GM12865 (cell line): ENCODE results near the gene MS4A10.
A peak's percentile ranks its signal among the peaks of the same experiment; 100 is the strongest.
"Not testable (repeated sequence)": the region's sequence is repeated elsewhere in the genome, so short reads cannot be mapped to it uniquely, and the experiment has no call there.

Experiments used
- DNase-seq: peaks from one replicate; pipeline ENCODE4 v3.0.0; 2010; ENCODE audit warnings: low read depth
- H3K4me3 ChIP-seq: 2 replicates; pipeline ENCODE4 v1.5.1; 2011; ENCODE audit warnings: mild to moderate bottlenecking, low read depth, low read length, control low read depth
- TF ChIP-seq, protein P1 (sequence below): IDR thresholded peaks from 2 replicates; pipeline ENCODE4 v1.5.1; 2011; ENCODE audit warnings: low read length, control low read depth, low read depth, inconsistent platforms; ENCODE audit not compliant: insufficient read depth; ENCODE audit errors: missing control alignments

Gene MS4A10

DNA sequence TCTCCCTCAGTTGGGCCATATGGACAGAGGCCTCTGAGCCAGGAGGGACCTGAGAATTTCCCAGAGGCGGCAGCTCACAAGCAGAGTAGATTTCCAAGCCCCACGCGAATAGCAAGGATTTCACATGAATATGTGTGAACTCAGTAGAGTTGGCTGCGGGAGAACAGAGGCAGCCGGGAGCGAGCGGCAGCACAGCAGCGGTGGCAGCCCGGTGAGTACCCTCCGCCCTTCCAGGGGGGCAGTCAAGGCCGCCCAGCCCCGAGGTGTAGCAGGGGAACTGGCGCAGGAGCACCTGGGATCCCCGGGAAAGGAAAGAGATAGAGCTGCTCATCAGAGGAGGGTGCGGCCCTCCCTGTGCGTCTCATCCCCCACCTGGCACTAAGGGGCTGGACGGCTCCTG lies 36.9 kb upstream of the MS4A10 start:
- no peak for DNase-seq
- TF ChIP-seq, protein P1, sequence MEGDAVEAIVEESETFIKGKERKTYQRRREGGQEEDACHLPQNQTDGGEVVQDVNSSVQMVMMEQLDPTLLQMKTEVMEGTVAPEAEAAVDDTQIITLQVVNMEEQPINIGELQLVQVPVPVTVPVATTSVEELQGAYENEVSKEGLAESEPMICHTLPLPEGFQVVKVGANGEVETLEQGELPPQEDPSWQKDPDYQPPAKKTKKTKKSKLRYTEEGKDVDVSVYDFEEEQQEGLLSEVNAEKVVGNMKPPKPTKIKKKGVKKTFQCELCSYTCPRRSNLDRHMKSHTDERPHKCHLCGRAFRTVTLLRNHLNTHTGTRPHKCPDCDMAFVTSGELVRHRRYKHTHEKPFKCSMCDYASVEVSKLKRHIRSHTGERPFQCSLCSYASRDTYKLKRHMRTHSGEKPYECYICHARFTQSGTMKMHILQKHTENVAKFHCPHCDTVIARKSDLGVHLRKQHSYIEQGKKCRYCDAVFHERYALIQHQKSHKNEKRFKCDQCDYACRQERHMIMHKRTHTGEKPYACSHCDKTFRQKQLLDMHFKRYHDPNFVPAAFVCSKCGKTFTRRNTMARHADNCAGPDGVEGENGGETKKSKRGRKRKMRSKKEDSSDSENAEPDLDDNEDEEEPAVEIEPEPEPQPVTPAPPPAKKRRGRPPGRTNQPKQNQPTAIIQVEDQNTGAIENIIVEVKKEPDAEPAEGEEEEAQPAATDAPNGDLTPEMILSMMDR = no peak
- no peak overlapping the region for H3K4me3 ChIP-seq

DNA sequence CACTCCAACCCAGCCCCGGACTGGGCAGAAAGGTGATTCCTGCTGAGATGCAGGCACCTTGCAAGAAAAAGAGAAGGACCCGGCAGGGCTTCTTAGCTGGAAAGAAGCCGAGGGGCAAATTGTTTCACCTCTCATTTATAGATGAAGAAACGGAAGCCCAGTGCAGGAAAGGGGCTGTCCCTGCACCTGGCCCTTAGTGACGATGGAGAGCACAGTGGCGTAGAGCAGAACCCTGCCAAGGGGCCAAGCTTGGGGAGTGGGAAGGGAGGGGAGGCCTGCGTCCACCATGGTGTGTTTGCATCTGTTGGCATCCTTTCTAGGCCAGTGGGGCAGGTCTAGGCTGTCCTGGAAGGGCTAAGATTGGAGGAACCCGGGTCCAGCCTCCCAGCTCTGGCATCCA lies 36.3 kb upstream of the MS4A10 start:
- TF ChIP-seq, protein P1 = no peak
- H3K4me3 ChIP-seq = no peak overlapping the region
- DNase-seq = no peak

DNA sequence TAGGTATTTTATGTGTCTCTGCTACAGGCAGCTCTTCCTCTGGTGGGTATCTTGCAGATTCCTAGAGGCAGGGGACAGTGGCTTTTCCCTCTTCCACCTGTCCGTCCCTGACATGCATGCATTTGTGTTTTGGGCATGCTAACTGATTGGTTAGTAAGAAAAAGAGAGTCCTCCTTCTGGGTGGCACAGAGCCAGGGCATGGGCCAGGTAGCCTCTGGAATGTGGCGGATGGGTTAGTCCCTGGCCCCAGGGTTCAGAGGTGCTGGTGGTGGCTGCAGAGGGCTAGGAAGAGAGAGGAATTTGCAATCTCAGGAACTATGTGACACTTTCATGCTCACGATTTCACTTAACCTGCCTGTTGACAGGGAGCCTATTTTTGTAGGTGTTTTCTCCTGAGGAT lies 34.2 kb upstream of the MS4A10 start:
- no peak for DNase-seq
- H3K4me3 ChIP-seq = no peak overlapping the region
- TF ChIP-seq, protein P1 = no peak

DNA sequence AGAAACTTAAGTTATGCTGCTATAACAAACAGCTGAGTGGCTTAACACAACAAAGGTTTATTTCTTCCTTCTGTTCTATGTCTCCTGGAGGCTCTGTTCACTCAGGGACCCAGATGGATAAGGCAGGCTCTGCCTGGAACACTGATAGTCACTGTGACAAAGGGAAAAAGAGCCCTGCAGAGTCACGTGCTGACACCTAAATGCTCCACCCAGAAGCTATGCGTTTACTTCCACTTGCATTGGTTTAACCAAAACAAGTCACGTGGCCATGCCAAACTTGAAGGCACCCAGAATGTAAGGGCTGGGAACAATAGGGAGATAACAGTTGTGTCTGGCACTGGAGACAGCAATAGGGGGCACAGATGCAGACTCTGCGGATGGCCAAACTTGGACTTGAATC lies 31.8 kb upstream of the MS4A10 start:
- TF ChIP-seq, protein P1 = no peak
- no peak for DNase-seq
- H3K4me3 ChIP-seq = no peak overlapping the region

DNA sequence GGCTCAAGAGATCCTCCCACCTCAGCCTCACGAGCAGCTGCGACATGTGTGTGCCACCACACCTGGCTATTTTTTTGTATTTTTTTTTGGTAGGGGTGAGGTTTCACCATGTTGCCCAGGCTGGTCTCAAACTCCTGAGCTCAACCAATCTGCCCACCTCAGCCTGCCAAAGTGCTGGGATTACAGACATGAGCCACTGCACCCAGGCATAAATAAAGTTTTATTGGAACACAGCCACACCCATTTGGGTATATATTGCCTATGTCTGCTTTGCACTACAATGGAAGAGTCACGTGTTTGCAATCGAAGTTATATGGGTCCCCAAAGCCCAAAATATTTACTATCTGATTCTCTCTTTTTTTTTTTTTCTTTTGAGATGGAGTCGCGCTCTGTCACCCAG lies 30.2 kb upstream of the MS4A10 start:
- DNase-seq = no peak
- no peak overlapping the region for H3K4me3 ChIP-seq
- TF ChIP-seq, protein P1 = no peak

DNA sequence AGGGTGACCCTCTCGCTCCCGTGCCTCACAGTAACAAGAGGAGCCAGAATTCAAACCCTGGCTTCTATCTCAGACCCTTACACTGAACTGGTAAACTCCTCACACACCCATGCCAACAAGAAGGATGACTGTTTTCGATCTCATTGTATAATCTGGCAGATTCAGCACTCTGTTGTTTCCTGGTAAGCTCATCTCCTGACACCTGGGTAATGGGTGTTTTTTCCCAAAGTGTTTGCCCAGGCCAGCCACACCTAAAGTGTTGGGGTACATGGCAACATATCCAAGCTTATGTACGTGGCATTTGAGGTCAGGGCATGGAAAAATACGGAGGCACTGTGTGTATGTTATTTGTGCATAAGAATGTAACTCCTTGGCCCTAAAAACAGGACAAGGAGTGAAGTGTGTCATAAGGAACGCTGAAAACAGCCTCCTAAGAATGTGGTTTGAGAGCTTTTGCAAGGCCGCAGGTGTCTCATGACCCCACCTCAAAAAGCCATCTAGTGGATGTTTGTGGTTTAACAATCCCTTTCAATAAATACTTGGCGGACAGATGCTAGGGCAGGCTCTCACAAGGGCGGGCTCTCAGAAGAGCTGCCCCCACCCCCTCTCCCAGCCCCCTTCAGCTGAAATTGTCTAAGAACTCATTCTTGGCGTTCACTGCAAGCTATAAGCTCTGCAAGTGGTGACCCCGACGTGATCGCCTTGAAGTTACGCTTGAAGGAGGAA lies 28.7 kb upstream of the MS4A10 start, which contains the start of gene MS4A15:
TSS of gene MS4A15 (plus strand) at position 561 of the 726 bp plus-strand sequence. CDS start 6,867 bp downstream, outside the sequence.
- DNase-seq = peak; percentile 75
- TF ChIP-seq, protein P1 = peak; percentile 45

DNA sequence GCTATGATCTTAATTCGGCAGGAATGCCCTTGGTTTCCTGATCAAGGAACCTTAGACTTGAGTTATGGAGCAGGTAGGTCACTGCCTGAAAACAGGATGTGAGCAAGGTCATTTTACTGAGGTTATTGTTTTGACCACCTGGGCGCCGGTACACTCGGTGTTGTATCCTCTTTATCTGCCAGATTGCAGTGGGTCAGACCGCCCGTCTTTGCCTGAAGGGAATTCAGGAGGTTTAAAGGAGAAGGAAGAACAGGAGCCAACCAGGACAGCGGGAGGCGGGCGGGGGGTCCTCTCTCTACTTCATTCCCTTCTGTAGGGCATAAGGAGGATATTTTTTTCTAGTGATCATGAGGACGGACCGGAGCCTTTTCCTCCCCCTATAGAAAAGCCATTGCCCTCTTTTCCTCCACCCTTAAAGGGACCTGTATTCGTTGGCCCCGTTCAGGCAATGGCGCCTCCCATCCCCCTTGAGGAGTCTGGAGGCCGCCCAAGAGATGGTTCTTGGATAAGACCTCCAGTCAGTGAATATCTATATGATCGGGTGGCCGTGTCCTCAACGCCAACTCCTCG lies 27.8 kb upstream of the MS4A10 start:
- TF ChIP-seq, protein P1 = no peak
- no peak overlapping the region for H3K4me3 ChIP-seq
- no peak for DNase-seq

More for the DNA sequence above, 28.7 kb upstream of the MS4A10 start, which contains the start of gene MS4A15:
- H3K4me3 ChIP-seq = no peak within 1 kb of the TSS

DNA sequence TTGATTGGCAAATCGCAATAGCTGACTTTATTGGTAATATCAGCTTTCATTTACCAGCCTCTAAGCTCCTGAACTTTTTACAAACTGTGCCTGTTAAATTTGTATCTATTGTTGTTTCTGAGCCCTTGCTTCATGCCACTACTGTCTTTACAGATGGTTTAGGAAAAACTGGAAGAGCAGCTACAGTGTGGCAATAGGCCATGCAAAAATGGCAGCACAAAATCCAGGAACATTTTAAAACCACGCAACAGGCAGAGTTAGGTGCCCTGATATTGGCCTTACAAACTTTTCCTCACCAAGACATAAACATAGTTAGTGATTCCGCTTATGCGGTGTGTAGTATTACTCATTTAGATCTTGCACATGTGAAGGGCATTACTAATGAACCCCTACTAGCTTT lies 26.5 kb upstream of the MS4A10 start:
- not testable (repeated sequence) for H3K4me3 ChIP-seq, DNase-seq

DNA sequence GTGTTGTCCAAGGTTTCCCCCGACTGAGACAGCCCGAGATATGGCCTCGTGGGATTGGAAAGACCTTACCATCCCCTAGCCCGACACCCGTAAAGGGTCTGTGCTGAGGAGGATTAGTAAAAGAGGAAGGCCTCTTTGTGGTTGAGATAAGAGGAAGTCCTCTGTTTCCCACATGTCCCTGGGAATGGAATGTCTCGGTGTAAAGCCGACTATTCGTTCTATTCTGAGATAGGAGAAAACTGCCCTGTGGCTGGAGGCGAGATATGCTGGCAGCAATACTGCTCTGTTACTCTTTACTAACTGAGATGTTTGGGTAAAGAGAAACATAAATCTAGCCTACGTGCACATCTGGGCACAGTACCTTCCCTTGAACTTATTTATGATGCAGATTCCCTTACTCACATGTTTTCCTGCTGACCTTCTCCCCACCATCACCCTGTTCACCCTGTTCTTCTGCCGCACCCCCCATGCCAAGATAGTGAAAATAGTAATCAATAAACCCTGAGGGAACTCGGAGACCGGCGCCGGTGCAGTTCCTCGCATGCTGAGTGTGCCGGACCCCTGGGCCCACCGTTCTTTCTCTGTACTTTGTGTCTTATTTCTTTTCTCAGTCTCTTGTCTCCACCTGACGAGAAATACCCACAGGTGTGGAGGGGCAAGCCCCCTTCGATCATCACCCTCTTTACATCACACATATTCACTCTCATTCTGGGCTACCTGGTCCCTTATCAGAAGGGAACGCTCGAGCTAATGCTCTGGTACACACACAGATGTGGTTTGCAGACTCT lies 25.5 kb upstream of the MS4A10 start:
- H3K4me3 ChIP-seq, DNase-seq: not testable (repeated sequence)
